Stimulated activated CD4-positive, alpha-beta T cell treated with anti-CD3 and anti-CD28 coated beads, Interleukin-1b, Interleukin-23, amount 100 ng/mL, for 48 hours (primary cell): Measurements from ENCODE around the gene ADIPOR2.

Source experiments
- DNase-seq: peaks from one replicate; pipeline ENCODE4 v3.0.0-alpha.2; 2020

ADIPOR2 gene

DNA sequence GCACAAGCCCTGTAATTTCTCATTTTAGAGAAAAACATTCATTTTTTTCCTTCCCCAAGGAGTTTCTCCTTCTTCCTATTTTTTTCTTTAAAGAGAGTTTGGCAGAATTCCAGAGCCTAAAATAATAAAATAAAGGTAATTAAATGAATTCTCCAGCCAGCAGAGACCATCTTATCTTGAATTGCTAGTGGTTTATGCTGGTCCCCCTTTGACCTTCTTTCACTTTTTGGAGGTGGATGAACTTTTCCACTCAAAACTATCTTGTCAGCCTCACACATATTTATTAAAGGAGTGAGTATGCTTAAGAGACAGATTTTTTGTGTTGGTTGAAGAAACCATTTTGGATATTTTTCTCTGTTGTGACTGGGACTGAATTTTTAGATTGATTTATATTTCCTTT is 47.6 kb downstream of the ADIPOR2 start:
- no peak for DNase-seq

- no peak for DNase-seq
These were observed 48.5 kb downstream of the ADIPOR2 start for GRCh38 chr12:1739368-1739767.

- no peak for DNase-seq
These were observed 49.5 kb downstream of the ADIPOR2 start for GRCh38 chr12:1740161-1740948.

DNA sequence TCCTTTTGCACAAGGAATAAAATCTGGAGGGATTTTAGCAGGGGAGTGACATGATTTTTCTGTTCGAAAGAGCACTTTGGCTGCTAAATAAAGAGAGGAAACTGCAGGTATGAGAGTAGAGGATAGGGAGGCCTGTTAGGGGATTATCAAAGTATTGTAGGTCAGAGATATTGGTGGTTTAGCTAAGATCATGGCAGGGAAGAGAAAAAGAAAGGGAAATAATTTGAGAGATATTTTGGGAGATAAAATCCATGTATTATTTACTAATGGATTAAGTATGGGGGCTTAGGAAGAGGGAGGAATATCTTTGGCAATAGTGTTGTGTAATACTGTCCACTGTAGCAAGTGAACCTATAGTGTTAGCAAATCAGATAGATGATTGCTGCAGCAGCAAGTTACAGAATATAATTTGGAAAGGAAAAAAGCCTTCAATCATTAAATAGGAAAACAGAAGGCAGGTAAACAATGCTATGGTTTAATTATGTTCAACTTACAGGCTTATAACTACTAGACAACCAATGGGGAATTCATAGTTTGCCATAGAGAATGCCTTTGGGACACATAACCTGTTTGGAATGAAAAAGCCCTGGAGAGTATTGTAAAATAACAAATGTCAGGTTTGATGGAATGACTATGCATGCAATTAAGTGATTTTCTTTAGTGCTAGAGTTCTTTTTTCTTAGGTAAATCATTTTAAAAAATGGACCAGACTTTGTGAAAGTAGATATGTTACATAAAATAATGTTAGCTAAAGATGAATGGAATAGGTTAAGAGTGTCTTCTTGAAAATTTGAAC is 50.5 kb downstream of the ADIPOR2 start:
- DNase-seq, result no peak

DNA sequence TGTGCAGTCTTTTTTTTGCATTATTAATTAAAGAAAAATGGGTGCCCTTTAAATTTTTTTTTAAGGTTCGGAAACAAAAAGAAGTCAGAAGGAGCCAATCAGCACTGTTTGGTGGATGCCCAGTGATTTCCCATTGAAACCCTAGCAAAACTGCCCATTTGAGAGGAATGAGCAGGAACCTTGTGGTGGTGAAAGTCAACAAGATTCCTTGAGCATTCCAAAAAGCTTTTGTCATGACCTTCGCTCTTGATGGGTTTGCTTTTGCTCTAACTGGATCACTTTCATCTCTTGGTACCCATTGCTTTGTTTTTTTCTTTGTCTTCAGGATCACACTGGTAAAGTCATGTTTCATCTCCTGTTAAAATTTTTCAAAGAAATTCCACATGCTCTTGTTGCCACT is 54.1 kb downstream of the ADIPOR2 start:
- no peak for DNase-seq

- DNase-seq, result no peak
These were observed 56.7 kb downstream of the ADIPOR2 start for GRCh38 chr12:1747609-1748008.

DNA sequence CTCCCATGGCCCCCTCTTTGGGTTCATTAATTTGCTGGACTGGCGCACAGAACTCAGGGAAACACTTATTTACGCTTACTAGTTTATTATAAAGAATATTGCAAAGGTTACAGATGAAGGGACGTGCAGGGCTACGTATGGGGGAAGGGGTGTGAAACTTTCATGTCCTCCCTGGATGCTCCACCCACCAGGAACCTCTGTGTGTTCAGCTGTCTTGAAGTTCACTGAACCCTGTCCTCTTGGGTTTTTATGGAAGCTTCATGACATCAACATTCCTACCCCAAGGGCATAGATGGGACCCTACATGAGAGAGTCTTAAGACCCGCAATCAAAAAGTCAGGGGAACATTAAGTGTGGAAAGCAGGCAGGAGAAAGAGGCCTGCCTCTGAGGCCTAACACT is 58.1 kb downstream of the ADIPOR2 start:
- no peak for DNase-seq

- DNase-seq, result no peak
These were observed 59.4 kb downstream of the ADIPOR2 start for GRCh38 chr12:1750300-1750699.

- no peak for DNase-seq
These were observed 67.5 kb downstream of the ADIPOR2 start for GRCh38 chr12:1758376-1758775.

DNA sequence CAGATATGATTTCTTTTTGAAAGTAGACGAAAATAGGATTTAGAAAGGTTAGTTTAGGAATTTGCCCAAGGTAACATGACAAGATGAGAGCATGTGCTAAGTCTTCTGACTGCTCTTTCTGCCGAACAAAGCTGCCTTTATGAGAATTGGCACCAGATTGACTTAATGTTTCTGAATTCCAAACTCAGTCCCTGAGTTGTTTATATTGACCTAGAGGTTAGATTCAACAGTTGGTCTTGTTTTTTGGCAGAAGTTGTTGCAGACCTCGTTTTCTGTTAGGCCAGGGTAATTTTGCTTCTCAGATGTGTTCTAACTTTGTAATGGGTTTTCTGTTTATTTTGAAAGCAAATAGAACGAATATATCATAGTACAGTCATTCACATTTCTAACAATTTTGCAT is 68.0 kb downstream of the ADIPOR2 start:
- DNase-seq, result no peak

DNA sequence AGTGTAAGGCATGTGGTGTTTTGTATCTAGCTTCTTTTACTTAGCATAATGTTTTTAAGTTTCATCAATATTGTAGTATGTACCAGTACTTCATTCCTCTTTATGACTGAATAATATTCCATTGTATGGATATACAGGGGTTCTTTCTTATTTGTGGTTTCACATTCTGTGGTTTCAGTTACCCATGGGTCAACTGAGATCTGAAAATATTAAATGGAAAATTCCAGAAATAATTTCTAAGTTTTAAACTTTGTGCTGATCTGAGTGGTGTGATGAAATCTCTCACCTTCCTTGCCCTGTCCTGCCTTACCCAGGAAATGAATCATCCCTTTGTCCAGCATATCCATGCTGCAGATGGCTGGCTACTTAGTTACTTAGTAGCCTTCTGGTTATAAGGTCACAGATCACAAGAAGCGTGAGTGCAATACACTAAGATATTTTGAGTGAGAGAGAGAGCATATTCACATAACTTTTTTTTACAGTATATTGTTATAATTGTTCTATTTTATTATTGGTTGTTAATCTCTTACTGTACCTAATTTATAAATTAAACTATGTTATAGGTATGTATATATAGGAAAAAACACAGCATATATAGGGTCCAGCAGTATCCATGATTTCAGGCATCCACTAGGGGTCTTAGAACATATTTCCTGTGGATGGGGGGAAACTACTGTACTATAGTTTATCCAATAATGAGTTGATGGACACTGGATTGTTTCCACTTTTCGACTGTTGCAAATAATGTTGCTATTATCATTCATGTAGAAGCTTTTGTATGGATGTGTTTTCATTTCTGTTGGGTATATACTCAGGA is 69.9 kb downstream of the ADIPOR2 start:
- no peak for DNase-seq

- DNase-seq, result no peak
These were observed 71.0 kb downstream of the ADIPOR2 start for GRCh38 chr12:1761857-1762256.

DNA sequence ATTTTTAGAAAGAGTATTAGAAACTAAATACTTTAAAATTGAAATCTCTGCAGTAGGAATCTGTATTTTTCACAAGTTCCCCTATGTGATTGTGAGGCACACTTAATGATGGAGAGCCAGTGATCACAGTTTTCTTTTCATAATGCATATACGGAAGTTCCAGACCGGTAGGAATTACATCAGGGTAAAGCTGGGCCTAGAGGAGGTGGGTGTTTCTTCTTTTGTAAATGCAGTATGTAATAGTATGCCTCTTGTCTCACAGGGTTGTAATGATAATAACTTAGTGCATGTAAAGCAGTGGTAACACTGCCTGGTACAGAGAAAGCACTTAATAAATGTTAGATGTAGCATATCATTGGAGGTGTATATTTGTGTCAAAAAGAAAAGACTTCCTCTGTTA is 72.3 kb downstream of the ADIPOR2 start:
- no peak for DNase-seq

- no peak for DNase-seq
These were observed 75.2 kb downstream of the ADIPOR2 start for GRCh38 chr12:1766110-1766509.

GRCh38 chr12:1767407-1768090 is 76.7 kb downstream of the ADIPOR2 start:
- DNase-seq, result no peak

DNA sequence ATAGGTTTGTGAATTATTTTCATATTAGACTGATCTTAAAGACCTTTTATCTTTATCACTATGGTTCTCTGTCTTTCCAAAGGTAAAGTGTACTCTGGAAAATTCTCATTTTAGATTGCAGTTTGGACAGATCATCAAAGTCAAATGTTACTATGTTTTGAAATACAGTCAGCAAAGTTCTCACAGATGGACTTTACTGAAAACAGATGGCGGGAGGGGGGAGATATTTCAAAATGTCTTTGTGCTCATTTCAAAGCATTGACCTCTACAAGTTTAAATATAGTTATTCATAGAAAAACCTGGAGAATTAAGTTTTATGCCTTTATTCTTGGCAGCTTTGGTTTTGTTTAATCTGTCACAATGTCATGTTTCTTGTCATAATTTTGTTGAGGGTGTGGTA is 77.7 kb downstream of the ADIPOR2 start:
- DNase-seq, result no peak

GRCh38 chr12:1769809-1770494 is 79.1 kb downstream of the ADIPOR2 start:
- no peak for DNase-seq

DNA sequence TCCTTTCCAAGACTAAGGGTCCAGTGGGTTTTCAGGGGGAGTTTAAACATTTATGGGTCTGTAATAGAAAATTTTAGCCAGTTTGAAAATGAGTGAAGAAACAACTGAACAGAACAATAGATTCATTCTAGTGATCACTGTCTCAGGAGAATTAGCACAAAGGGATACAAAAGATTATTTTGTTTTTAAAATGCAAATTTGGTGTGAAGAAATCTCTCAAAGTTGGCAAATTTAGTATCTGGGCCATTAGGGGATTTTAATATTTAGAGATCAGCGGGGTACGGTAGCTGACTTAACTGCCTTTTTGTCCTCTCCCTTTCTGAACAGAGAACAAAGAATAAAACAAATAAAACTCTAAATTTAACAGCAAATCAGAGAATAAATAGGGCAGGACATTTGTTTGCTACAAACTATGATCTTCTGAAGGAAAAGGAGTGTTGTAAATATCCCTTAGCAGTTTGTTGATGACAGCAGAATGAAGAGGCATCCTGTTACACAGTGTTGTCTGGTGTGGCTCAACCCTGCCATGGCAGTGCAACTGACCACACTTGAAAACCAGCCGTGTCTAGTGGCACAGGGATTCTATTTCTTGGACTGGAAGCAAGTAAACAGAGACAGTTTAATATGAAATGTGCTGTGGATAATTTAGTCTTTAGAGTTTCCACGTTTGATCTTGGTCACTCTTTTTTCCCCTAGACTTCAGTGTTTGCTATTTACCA is 83.2 kb downstream of the ADIPOR2 start:
- no peak for DNase-seq

DNA sequence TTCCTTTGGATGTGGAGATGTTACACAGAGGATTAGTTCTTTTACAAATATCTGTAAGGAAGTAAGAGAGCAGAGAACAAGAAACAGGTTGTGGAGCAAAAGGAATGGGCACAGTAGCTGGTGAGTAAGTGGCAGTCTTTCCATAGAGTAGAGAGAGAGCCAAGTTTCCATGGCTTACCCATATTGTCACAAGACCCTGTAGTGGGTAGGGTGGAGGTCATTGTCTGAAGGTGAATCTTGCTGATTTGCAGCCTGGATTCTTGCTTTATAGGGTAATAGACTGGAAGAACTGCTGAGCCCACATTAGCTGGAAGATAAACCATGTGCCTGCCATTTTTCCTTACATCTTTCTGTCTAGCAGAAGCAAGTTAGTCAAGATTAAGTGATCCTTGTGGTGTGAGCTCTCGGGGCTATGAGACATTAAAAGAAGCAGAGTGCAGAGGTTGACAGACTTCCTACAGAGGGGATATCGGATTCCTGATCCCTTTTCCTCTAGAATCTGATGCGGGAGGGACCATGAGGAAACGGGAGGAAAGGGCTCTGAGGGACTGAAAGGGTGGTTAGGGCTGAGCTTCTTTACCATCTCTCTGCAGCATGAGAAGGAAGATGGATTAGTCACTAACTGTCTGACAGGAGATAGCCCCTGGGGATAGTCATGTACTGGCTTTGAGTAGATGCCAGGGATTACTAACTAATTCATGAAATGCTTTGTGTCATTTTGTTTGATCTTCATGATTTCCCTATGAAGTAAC is 85.5 kb downstream of the ADIPOR2 start:
- DNase-seq, result no peak

DNA sequence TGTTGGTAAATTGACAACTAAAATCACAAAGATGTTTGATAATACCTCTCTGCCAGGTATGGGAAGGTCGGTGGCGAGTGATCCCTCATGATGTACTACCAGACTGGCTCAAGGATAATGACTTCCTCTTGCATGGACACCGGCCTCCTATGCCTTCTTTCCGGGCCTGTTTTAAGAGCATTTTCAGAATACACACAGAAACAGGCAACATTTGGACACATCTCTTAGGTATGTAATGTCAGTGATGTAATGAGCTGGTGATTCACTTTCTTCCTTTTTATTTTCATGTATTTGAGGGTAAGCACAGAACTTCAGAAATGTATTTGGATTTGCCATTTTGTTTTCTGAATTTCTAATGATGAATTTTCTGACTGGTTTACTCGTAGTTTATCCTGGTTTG is 86.9 kb downstream of the ADIPOR2 start:
- no peak for DNase-seq

DNA sequence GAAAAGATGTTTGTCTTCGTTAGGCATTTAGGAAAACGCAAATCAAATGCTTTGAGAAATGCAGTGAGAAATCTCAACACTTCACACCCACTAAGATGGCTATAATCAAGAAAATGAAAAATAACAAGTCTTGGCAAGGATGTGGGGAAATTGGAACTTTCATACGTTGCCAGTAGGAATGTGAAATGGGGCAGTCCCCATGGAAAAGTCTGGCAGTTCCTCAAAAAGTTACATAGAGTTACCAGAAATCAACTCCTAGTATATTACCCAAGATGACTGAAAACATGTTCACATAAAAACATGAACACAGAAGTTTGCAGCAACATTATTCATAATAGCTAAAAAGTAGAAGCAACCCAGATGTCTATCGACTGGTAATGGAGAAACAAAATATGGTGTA is 88.0 kb downstream of the ADIPOR2 start:
- DNase-seq, result no peak
